Left colon (tissue), 2 donors: ENCODE results near the gene GSTA4. TPM values are rescaled to one million over a fixed set of nuclear protein-coding genes. Genes with fewer than 3 reads are reported as not detected.

Experiments used
- ATAC-seq: fragments of 200-7000 bp; cut with Tn5 transposase; one replicate; pipeline ENCODE4 v1.9.1; 2020; ENCODE audit warnings: mild to moderate bottlenecking, moderate library complexity
- DNase-seq, 2 donors: peaks; one replicate each; pipeline ENCODE4 v3.0.0-alpha.2; 2020
- intact Hi-C, 2 donors: fragments of 100-400 bp; cut with DNase I in 1 of 2; cut with micrococcal nuclease in 1 of 2; formaldehyde crosslinking; loops; one replicate each; pipeline versions ENCODE4 v1.11.2 to v1.14.0; 2022; cut with DNase I, micrococcal nuclease
- long read RNA-seq: library from polyadenylated mRNA; unstranded; transcript quantifications from one replicate; pipeline ENCODE4 v2.0.0, GENCODE V29; 2021
- total RNA-seq, 2 donors: library from RNA; stranded (reverse); fragmentation: NEBNext Ultra II Directional; extraction: Animal tissue kit (Norgen Biotek cat#: 25700); gene quantifications; one replicate each; pipeline ENCODE4 v1.2.1, GENCODE V29; 2021
- donor health status: DM: no; HTN: no; CAD: no.
- donor health status: DM: yes; HTN: yes; CAD: no.

The GSTA4 gene, protein sequence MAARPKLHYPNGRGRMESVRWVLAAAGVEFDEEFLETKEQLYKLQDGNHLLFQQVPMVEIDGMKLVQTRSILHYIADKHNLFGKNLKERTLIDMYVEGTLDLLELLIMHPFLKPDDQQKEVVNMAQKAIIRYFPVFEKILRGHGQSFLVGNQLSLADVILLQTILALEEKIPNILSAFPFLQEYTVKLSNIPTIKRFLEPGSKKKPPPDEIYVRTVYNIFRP
- total RNA-seq = 10 to 100 TPM; 14.1 to 15.2 TPM
- long read RNA-seq, transcript GSTA4-203 (7 exons, 1,334 nt) = major isoform, 22 of 23 reads
- long read RNA-seq, partial matches to known transcripts = 0 of 23 reads
- long read RNA-seq, other reads (novel, unspliced or antisense) = 1 of 23 reads

DNA sequence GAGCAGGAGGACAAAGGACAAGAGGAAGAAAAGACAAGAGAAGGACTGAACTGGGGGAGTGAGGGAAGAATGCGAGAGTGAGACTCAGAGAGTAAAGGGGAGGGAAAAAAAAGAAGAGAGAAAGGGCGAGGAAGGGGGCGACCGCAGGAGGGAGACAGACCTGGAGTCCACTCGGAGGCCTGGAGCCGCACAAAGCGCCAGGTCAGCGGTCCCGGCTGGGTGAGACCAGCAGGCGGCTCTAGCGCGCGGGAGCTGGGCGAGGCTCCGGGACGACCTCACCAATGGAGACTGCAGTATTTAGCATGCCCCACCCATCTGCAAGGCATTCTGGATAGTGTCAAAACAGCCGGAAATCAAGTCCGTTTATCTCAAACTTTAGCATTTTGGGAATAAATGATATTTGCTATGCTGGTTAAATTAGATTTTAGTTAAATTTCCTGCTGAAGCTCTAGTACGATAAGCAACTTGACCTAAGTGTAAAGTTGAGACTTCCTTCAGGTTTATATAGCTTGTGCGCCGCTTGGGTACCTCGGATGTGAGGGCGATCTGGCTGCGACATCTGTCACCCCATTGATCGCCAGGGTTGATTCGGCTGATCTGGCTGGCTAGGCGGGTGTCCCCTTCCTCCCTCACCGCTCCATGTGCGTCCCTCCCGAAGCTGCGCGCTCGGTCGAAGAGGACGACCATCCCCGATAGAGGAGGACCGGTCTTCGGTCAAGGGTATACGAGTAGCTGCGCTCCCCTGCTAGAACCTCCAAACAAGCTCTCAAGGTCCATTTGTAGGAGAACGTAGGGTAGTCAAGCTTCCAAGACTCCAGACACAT is at the start of gene GSTA4:
TSS of gene GSTA4 (minus strand) at position 196 of the 824 bp plus-strand sequence. CDS start 1,041 bp downstream, outside the sequence.
- peak; percentile 94 to 96 for DNase-seq
- ATAC-seq = peak; percentile 97
- intact Hi-C loops = loop anchor here in 1 of 2 donors (5.0 kb wide), 1 partner anchor 62 kb away; no protein-coding TSS in a partner anchor

DNA sequence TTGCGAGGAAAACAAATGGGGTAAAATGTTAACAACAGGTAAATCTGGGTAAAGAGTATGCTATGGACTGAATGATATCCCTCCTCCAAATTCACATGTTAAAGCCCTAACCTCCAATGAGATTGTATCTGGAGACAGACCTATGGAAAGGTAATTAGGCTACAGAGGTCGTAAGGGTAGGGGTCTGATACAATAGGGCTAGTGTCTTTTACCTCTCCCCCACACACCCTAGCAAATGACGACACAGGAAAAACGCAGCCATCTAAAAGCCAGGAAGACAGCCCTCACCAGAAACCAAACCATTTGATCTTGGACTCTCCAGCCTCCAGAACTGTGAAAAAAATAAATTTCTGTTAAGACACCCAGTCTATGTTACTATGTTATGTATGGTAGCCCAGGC is 49.5 kb upstream of the GSTA4 start:
- DNase-seq = no peak
- no peak for ATAC-seq
- intact Hi-C loops = no loop called here

DNA sequence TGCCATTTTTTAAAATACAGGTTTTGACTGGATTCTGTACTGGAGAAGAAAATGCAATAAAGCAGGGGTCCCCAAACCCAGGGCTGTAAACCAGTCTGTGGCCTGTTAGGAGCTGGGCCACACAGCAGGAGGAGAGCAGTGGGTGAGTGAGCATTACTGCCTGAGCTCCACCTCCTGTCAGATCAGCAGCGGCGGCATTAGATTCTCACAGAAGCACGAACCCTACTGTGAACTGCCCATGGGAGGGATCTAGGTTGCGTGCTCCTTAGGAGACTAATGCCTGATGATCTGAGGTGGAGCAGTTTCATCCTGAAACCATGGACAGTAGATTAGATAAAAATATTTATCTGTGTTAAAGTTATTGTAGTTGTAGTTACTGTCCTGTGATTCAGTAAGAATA is 49.0 kb upstream of the GSTA4 start:
- no peak for DNase-seq
- no peak for ATAC-seq
- intact Hi-C loops = no loop called here

DNA sequence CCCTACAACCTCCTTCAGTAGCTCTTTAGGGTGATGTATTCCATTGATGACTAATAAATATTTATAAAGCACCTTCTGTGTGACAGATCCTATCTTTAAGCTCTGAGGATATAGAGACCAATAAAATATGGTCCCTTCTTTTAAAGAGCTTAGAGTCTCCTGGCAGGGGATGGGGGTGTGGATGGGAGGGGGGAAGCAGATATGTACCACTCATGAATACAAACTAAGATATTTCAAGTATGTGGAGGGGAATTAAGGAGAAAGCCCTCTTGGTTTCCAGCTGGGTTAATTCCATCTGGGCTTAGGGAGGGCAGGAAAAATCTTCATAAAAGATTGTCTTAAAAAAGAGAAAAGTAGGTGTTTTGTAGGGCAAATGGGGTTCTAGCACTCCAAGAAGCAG is 48.5 kb upstream of the GSTA4 start:
- ATAC-seq (no peak), DNase-seq (no peak)
- intact Hi-C loops = no loop called here

DNA sequence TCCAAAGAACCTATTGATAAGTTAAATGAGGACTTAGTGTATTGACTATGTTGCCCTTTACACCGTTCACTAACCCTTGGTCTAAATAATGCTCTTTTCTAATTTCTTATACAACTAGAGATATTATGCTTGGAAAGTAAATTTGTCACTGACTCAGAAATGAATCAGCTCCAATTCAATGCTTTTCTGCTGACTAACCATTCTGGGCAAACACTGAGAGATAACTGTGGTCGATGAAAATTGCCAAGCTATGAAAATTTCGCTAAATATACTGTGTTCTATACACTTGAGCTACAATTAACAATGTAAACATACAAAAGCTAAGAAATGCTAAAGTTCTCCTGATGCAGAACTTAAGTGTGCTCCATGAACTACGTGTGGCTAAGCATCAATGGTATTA is 47.0 kb upstream of the GSTA4 start:
- intact Hi-C loops = no loop called here
- no peak for ATAC-seq

DNA sequence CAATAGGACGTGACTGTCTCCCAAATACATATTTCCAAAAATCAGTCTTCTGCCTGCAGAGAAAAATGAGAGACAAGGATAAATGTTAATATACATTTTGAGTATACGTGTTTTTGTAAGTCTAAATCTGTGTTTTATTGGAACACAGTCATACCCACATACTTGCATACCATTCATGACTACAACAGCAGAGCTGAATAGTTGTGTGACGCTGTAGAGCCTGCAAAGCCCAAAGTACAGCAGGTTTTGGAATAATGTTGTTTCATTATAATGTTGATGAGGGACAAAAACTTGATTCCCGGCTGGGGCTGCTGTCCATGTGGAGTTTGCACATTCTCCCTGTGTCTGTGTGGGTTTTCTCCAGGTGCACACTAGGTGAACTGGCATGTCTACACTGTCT is 46.3 kb upstream of the GSTA4 start:
- no peak for DNase-seq
- ATAC-seq = no peak
- intact Hi-C loops = no loop called here

More for the DNA sequence above, 47.0 kb upstream of the GSTA4 start:
- DNase-seq = no peak

DNA sequence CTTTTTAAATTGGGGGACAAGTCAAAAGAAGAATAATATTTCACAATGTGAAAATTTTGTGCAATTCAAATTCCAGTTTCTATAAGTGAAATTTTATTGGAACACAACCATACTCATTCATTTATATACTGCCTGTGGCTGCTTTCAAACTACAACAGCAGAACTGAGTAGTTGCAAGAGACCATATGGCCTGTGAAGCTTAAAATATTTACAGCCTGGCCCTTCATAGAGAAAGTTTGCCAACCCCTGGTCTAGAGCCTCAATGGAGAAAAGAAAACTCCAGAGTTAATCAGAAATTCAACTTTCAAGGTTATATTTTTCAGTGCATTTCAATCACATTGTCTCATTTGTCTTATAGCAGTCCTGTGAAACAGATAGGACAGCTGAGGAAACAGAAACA is 43.5 kb upstream of the GSTA4 start:
- DNase-seq = no peak
- no peak for ATAC-seq
- intact Hi-C loops = no loop called here

DNA sequence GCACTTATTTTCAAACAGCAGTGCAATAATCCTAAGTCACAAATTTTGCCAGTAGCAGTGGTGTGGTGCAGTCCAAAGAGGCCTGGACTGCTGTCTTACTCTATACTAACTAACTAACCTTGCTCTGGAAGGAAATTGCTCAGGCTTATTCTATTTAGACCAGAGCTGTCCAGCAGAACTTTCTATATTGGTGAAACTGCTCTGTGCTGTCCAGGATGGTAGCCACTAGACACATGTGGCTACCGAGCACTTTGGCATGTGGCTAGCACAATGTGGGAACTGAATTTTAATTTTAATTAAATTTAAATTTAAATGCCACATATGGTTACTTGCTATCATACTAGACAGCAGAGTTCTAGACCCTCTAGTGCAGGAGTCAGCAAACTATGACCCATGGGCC is 43.1 kb upstream of the GSTA4 start:
- DNase-seq = no peak
- no peak for ATAC-seq
- intact Hi-C loops = no loop called here

DNA sequence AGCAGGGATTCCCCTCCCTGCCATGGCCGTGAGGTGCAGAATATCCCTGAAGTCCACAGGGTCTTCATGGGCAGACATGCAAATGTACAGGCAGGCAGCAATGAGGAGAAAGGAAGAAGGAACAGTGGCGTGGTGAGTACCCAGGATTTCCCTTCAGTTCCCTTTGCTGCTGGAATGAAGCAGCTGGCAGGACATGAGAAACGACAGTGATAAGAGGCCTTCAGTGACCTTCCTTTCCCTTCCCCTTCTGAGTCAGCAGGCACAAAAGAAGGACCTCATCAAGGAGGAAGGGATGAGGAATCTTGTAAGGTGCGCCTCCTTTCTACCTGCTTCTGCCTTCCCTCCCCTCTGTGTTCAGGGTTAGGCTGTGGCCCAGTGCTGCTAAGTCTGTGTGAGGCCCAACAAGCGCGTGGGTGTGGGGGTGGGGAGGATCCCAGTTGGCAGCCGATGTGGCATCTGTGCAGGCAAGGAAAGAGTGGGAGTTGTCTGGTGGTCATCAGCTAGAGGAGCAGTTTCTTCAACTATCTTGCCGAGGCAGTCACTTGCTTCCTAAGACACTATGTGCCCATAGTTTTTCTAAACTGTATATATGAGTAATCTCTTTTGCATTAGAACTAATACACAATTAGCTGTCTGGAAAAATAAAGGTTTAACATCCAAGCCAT is 40.6 kb upstream of the GSTA4 start:
- ATAC-seq = no peak
- intact Hi-C loops = no loop called here

DNA sequence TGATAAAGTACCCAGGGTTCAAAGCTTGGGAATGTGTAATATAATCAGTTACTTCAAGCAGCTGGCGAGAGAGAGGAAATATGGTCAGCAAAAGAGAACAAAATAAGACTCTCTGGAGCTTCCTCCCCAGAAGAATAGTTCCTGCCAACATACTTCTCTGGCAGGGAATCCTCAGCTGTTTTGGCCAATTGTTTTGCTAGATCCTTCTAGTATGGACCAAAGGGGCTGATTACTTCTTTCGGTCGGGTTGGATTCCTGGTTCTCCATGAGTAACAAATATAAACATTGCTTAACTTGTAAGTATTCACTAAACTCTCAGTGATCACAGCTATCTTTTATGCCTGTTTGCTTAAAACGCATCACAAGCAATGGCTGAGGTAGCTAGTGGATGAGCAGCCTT is 38.7 kb upstream of the GSTA4 start:
- DNase-seq (no peak), ATAC-seq (no peak)
- intact Hi-C loops = no loop called here

More for the DNA sequence above, 40.6 kb upstream of the GSTA4 start:
- DNase-seq = no peak

DNA sequence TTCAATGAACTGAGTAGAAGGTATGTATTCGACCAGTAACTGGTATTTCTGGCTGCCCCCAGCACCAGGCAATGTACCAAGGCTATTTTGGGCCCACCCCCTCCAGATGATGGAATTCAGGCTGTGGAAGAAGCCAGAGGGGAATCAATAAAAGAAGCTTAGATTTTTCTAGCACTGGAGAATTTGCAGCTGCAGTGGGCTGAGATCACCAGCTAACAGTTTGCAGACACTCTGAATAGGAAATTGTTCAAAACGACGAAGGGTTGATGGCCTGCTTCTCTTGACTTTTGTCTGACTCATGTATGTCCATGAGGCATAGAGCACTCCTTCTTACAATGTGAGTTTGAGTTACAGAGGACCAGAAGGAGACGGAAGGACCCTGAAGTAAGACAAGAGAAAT is 37.8 kb upstream of the GSTA4 start:
- DNase-seq (no peak), ATAC-seq (no peak)
- intact Hi-C loops = no loop called here

DNA sequence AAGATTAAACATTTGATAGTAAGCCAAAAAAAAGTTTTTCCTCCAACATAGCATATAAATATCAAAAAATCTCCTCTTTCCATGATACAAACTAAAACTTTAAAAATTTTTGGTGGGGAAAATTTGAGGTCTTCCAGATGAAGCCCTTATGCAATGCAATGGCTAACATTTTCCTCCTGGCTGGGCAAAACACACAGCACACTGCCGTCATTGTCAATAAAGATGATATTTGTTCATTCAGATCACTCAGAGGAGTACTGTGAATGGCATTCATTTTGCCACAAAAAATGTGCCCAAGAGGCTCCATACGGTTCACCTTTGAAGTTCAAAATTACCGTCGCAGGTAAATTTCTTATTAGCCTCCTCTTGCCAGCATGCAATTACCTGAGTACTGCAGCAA is 36.2 kb upstream of the GSTA4 start:
- no peak for ATAC-seq
- no peak for DNase-seq
- intact Hi-C loops = no loop called here

DNA sequence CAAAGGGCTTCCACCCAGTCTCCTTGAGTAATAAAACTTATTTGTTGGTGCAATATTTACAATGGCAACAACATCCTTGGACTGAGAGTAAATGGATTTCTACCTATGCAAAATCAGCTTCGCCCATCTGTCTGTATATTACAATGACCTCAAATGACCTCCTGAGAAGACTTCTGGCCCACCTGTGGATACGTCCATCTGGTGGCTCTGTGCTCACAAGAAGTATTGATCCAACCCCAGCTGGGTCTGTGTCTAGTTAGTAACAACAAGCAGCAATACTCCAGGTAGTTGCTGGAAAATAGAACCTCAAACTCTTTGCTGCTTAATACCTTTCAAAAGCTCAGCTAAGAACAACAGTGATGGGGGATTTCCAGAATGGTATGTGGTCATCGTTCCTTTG is 34.7 kb upstream of the GSTA4 start:
- intact Hi-C loops = no loop called here
- no peak for DNase-seq
- no peak for ATAC-seq

DNA sequence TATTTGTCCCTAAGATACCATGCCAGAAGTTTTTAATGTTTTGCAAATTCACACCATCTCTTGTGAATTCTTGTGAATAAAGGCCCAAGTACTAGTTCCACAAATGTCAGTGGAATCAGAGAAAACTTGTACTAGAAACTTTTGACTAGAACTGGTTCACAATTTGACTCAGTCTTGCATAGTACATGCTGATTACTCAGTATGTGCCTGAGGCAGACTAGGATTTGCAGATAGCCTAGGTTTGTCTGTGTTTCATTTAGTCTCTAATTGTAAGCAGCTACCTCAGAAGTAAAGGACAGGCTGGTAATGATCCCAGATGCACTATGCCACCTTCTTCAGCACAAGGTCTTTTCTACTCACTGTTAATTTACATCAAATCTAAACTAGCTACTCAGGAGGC is 34.2 kb upstream of the GSTA4 start:
- intact Hi-C loops = no loop called here
- DNase-seq (no peak), ATAC-seq (no peak)

DNA sequence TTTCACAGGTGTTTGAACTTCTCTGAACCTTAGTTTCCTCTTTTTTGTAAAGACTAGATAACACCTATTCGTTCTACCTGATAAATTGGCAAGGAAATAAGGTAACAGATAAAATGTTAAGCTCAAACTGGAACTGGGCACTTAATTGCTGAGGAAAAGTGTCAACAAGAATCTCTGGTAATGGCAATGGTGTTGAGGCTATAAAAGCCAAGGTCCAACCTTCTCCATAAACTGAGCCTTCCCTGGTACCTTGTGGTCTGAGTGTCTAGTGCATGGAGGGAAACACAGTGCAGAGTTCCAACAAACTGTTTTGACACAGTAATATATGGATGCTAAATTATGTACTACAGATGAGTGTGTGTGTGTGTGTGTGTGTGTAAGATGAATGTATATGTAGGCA is 33.4 kb upstream of the GSTA4 start:
- DNase-seq (no peak), ATAC-seq (peak; percentile 25)
- intact Hi-C loops = no loop called here

DNA sequence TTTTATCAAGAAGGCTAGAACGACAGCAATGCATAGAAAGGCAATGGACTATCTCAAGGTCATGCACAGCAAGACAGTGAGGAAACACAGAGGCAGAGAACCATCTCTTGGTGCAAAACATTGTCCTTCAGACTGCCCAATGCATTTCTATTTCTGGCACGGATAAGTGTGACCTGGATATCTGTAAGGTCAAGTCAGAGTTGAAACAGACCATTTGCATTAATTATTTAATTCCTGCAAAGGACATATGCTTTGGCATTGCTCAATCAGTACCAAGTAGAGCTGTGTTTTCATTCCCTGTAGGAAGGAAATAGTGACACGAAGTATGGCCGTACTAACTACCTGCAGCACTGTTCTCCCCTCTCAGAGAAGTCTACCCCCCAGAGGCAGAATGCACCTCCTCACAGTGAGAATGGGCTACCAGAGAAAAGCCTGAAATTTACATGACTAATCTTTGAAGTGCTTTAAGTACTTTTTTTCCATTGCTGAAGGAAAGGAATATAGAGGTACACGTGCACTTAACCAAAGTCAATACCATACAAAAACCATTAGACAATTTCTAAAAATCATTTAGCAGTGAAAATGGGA is 32.1 kb upstream of the GSTA4 start:
- no peak for DNase-seq
- intact Hi-C loops = no loop called here
- no peak for ATAC-seq

DNA sequence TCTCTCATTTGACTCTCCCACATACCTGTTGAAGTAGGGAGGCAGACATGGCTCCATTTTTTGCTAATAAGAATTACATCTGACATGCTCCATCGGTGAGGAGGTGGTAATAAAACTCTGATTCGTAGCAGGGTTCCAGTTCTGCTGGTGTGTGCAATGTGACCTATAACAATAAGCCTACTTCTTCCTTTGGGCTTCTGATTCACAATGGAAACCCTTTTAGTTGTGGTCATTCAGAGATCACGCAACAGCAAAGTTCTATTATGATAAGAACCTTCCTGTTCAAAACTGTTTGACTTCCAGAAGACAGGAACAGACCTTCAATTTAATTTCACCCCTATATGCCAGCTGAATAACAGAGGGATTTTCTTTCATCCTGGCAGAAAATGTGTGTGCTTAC is 31.4 kb upstream of the GSTA4 start:
- ATAC-seq (no peak), DNase-seq (no peak)
- intact Hi-C loops = no loop called here

DNA sequence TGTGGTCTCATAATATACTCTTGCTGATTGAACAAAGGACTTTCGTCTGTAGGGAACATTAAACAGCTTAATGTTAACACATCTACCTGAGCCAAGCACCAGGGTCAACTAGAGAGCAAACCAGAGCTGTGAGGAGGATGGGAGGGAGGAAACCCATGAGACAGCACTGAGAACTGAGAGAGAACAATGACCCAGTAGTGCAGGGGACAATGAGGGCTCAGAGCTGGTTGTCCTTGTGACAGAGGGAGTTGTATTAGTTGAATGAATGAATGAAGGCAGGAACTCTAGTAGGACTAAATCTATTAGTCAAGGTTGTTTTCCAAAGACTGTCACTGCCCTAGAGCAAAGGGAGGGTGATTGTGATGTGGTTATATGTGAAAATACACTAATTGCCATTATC is 28.2 kb upstream of the GSTA4 start:
- DNase-seq (no peak), ATAC-seq (no peak)
- intact Hi-C loops = no loop called here

DNA sequence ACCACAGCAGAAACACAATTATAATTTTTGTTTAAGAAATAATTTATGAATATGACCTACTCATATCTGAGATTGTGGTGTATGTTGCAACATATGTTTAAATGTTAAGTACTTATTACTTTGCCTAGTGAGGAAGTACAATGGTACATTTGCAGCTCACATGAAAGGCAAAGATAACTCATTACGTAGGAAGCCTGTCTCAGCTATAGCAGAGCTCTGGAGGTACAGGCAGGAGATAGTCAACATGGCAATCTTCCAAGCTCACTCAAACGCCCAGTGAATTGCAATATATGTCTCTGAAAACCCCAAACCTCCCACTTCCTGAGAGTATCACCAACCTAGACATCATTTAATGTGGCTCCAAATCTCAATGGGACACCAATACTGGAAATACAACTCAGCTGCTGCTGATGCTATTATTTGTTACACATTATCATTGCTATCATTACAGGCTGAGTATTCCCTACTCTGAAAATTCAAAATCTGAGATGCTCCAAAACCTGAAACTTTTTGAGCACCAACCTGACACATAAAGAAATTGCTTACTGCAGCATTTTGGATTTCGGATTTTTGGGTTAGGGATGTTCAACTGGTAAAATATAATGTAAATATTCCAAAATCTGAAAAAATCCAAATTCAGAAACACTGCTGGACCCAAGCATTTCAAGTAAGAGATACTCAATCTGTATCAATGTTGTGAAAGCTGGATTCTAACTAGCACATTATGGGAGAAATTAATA is 25.1 kb upstream of the GSTA4 start:
- intact Hi-C loops = no loop called here
- DNase-seq = no peak
- no peak for ATAC-seq
